NOMO-1 (cell line): ENCODE data around the gene PLA2G4F.
"Not testable (repeated sequence)": the region's sequence is repeated elsewhere in the genome, so short reads cannot be mapped to it uniquely, and the experiment has no call there.

Experiments used
- DNase-seq, 2 experiments: peaks; one replicate each; lab custom pipeline; 2025; ENCODE audit not compliant: unreplicated experiment in 2 of 2; lab: John Stamatoyannopoulos, UW

Gene PLA2G4F

GRCh38 chr15:42102646-42103235 lies 53.7 kb downstream of the PLA2G4F start:
- DNase-seq = no peak

- no peak for DNase-seq
Measured at GRCh38 chr15:42101861-42102260, 54.6 kb downstream of the PLA2G4F start.

GRCh38 chr15:42100021-42100800 lies 56.2 kb downstream of the PLA2G4F start:
- DNase-seq = peak; percentile 6 to 12

- DNase-seq = no peak
Measured at GRCh38 chr15:42097018-42097417, 59.4 kb downstream of the PLA2G4F start.

GRCh38 chr15:42094512-42094963 lies 61.9 kb downstream of the PLA2G4F start, which contains the start of gene PLA2G4D:
TSS of gene PLA2G4D (minus strand) at chr15:42094562. CDS start at chr15:42094459, 103 bp downstream.
- no peak for DNase-seq

GRCh38 chr15:42093966-42094365 lies 62.5 kb downstream of the PLA2G4F start:
- DNase-seq = no peak

GRCh38 chr15:42092398-42093318 lies 63.8 kb downstream of the PLA2G4F start:
- DNase-seq = no peak

- DNase-seq = not testable (repeated sequence)
Measured at GRCh38 chr15:42091753-42092397, 64.6 kb downstream of the PLA2G4F start.

GRCh38 chr15:42090781-42091180 lies 65.7 kb downstream of the PLA2G4F start:
- DNase-seq = no peak

- DNase-seq = peak in 1 of 2 experiments; percentile 4
Measured at GRCh38 chr15:42090370-42090769, 66.1 kb downstream of the PLA2G4F start.

GRCh38 chr15:42089942-42090341 lies 66.5 kb downstream of the PLA2G4F start:
- no peak for DNase-seq
